NCI-H345 treated with DMSO at 0.1 percent for 48 hours (cell line): ENCODE results near the gene C9orf85.
"Not testable (repeated sequence)": the region's sequence is repeated elsewhere in the genome, so short reads cannot be mapped to it uniquely, and the experiment has no call there.

Experiments
- DNase-seq: peaks from one replicate; lab custom pipeline; 2025; ENCODE audit not compliant: unreplicated experiment; lab: John Stamatoyannopoulos, UW

C9orf85 gene

GRCh38 chr9:71987471-71988371 is 76.3 kb downstream of the C9orf85 start:
- no peak for DNase-seq

- no peak for DNase-seq
These were observed 79.0 kb downstream of the C9orf85 start for GRCh38 chr9:71990466-71990865.

GRCh38 chr9:72005451-72005850 is 94.0 kb downstream of the C9orf85 start:
- DNase-seq: no peak

- DNase-seq: no peak
These were observed 95.1 kb downstream of the C9orf85 start for GRCh38 chr9:72006501-72006900.

- not testable (repeated sequence) for DNase-seq
These were observed 96.3 kb downstream of the C9orf85 start for GRCh38 chr9:72007726-72008125.

GRCh38 chr9:72012646-72013045 is 101.2 kb downstream of the C9orf85 start:
- DNase-seq: no peak

- DNase-seq: no peak
These were observed 101.9 kb downstream of the C9orf85 start for GRCh38 chr9:72013292-72013760.

GRCh38 chr9:72022841-72023240 is 111.4 kb downstream of the C9orf85 start:
- DNase-seq: no peak
